Keratinocyte (primary cell): ENCODE data around the gene LYVE1. TPM values are rescaled to one million over a fixed set of nuclear protein-coding genes. Genes with fewer than 3 reads are reported as not detected.
A peak's percentile ranks its signal among the peaks of the same experiment; 100 is the strongest.

ENCODE experiments used
- DNase-seq: peaks from one replicate; pipeline ENCODE4 v3.0.0-alpha.2; 2011; ENCODE audit warnings: low read depth, missing footprints, low spot score
- FAIRE-seq: peaks from 2 replicates; lab custom pipeline; 2011; peaks lifted over from hg19 to GRCh38; lab: Jason Lieb, UNC
- H2AFZ ChIP-seq: 2 replicates; pipeline ENCODE4 v1.6.0; 2012; ENCODE audit warnings: low read length, control low read depth, inconsistent platforms; ENCODE audit not compliant: control insufficient read depth
- H3K27ac ChIP-seq: 2 replicates; pipeline ENCODE4 v1.5.1; 2011; ENCODE audit warnings: low read length; ENCODE audit not compliant: control insufficient read depth, insufficient read depth
- H3K27me3 ChIP-seq: 3 replicates; pipeline ENCODE4 v1.6.0; 2011; ENCODE audit warnings: low read length; ENCODE audit not compliant: control insufficient read depth, insufficient read depth; ENCODE audit errors: extremely low read depth
- H3K36me3 ChIP-seq, 2 experiments: 2 replicates in 1 of 2; 3 replicates in 1 of 2; pipeline ENCODE4 v1.5.1; 2011; ENCODE audit warnings: low read length in 2 of 2, mild to moderate bottlenecking in 1 of 2; ENCODE audit not compliant: control insufficient read depth in 2 of 2, insufficient read depth in 2 of 2; ENCODE audit errors: extremely low read depth in 1 of 2
- H3K4me1 ChIP-seq: 3 replicates; pipeline ENCODE4 v1.5.1; 2011; ENCODE audit warnings: low read length; ENCODE audit not compliant: control insufficient read depth, insufficient read depth; ENCODE audit errors: extremely low read depth
- H3K4me2 ChIP-seq: 3 replicates; pipeline ENCODE4 v1.6.0; 2011; ENCODE audit warnings: low read depth, low read length; ENCODE audit not compliant: control insufficient read depth, insufficient read depth; ENCODE audit errors: extremely low read depth
- H3K4me3 ChIP-seq, 3 experiments: fragments of 200-600 bp in 1 of 3; sonication (generic) in 1 of 3; 2 replicates in 2 of 3; 3 replicates in 1 of 3; pipeline ENCODE4 v1.5.1; 2011 to 2016; ENCODE audit warnings: low read length in 3 of 3, mild to moderate bottlenecking in 3 of 3, control low read depth in 2 of 3, inconsistent platforms in 1 of 3, low read depth in 1 of 3, mixed read lengths in 1 of 3, mixed run types in 1 of 3, moderate library complexity in 1 of 3; ENCODE audit not compliant: control insufficient read depth in 2 of 3, insufficient read depth in 2 of 3; ENCODE audit errors: extremely low read depth in 1 of 3
- H3K79me2 ChIP-seq: 2 replicates; pipeline ENCODE4 v1.6.0; 2012; ENCODE audit warnings: low read length; ENCODE audit not compliant: control insufficient read depth, insufficient read depth
- H3K9ac ChIP-seq: 3 replicates; pipeline ENCODE4 v1.6.0; 2011; ENCODE audit warnings: low read length; ENCODE audit not compliant: control insufficient read depth, insufficient read depth; ENCODE audit errors: extremely low read depth
- H3K9me1 ChIP-seq: 3 replicates; pipeline ENCODE4 v1.6.0; 2011; ENCODE audit warnings: low read length; ENCODE audit not compliant: control insufficient read depth, insufficient read depth; ENCODE audit errors: extremely low read depth
- H3K9me3 ChIP-seq: 2 replicates; pipeline ENCODE4 v1.5.1; 2012; ENCODE audit warnings: low read depth, low read length; ENCODE audit not compliant: control insufficient read depth
- H4K20me1 ChIP-seq: 3 replicates; pipeline ENCODE4 v1.6.0; 2011; ENCODE audit warnings: low read length; ENCODE audit not compliant: control insufficient read depth, insufficient read depth; ENCODE audit errors: extremely low read depth
- EZH2 ChIP-seq: IDR thresholded peaks from one replicate; pipeline ENCODE4 v1.6.1; 2012; ENCODE audit warnings: inconsistent platforms, mild to moderate bottlenecking, low read length, moderate library complexity
- dilution Hi-C: fragments of 300-500 bp; cut with MboI; formaldehyde crosslinking; loops from one replicate; pipeline ENCODE4 v1.7.0; 2020; ENCODE audit warnings: low sequenced_read_pairs; ENCODE audit not compliant: extremely low pct_ligation_motif_present
- polyA plus RNA-seq, 5 experiments: library from polyadenylated mRNA; depleted of rRNA in 3 of 5; stranded (reverse) in 3 of 5; stranded (forward) in 1 of 5; unstranded in 1 of 5; fragments of >200 nt; gene quantifications; 1 replicate in 1 of 5; 2 replicates in 3 of 5; 3 replicates in 1 of 5; pipeline versions ENCODE4 v1.2.1 to v1.2.3, GENCODE V29; 2011 to 2012; ENCODE audit warnings: missing spikeins in 2 of 5, low read depth in 1 of 5, low replicate concordance in 1 of 5
- TF ChIP-seq, protein P1 (sequence below), 3 experiments: IDR thresholded peaks in 1 of 3; conservative IDR thresholded peaks in 1 of 3; optimal IDR thresholded peaks in 1 of 3; 2 replicates in 2 of 3; 3 replicates in 1 of 3; pipeline versions ENCODE3 to v1.5.1; 2011; ENCODE audit warnings: low read length in 3 of 3, mild to moderate bottlenecking in 3 of 3, moderate library complexity in 2 of 3, control low read depth in 1 of 3, inconsistent platforms in 1 of 3; ENCODE audit not compliant: insufficient read depth in 2 of 3; ENCODE audit errors: extremely low read depth in 1 of 3

Gene LYVE1
- polyA plus RNA-seq, 1 donor (not counting 4 experiments of a cell fraction or from before 2014, with no cell fraction given), result not detected

DNA sequence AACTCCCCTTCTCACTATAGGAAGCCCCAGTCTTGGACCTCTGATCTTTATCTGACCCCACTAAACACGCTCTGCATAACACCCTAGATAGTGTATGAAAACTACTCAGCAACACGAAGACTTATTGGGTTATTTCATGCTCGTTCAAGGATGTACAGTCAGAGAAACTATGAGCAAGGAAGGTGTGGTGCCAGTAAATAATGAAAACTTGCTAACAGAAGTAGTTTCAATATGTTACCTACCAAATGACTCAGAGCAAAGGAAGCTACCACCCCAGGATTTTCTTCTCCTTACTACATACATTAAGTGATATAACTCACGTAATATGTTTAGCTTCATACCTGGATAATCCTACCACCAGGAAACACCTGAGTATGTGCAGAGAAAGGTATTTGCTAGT is 25.9 kb upstream of the LYVE1 start:
- H4K20me1 ChIP-seq, result no peaks in the 10 kb centered on the region
- H3K9ac ChIP-seq, result peak overlapping the region; percentile 62
- peaks cover 41% of the 10 kb centered on the region for H3K4me1 ChIP-seq
- no peaks in the 10 kb centered on the region for H3K79me2 ChIP-seq
- TF ChIP-seq, protein P1, sequence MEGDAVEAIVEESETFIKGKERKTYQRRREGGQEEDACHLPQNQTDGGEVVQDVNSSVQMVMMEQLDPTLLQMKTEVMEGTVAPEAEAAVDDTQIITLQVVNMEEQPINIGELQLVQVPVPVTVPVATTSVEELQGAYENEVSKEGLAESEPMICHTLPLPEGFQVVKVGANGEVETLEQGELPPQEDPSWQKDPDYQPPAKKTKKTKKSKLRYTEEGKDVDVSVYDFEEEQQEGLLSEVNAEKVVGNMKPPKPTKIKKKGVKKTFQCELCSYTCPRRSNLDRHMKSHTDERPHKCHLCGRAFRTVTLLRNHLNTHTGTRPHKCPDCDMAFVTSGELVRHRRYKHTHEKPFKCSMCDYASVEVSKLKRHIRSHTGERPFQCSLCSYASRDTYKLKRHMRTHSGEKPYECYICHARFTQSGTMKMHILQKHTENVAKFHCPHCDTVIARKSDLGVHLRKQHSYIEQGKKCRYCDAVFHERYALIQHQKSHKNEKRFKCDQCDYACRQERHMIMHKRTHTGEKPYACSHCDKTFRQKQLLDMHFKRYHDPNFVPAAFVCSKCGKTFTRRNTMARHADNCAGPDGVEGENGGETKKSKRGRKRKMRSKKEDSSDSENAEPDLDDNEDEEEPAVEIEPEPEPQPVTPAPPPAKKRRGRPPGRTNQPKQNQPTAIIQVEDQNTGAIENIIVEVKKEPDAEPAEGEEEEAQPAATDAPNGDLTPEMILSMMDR (optimal IDR thresholded peaks at IDR 0.05 in 1 of 3, IDR thresholded peaks at IDR 0.05 in 1 of 3, conservative IDR thresholded peaks at IDR 0.05 in 1 of 3; ENCODE audit: extremely low read depth in 1 of 3, insufficient read depth in 2 of 3, low read length in 3 of 3), result no peak
- TF ChIP-seq EZH2, result no peak
- FAIRE-seq (peak; percentile 91), DNase-seq (peak; percentile 80)
- no peaks in the 10 kb centered on the region for H3K27me3 ChIP-seq
- dilution Hi-C loops, result no loop called here
- H2AFZ ChIP-seq, result peak overlapping the region; percentile 12
- peak overlapping the region; percentile 100 for H3K27ac ChIP-seq
- no peaks in the 10 kb centered on the region for H3K36me3 ChIP-seq
- peaks cover 2% of the 10 kb centered on the region for H3K9me3 ChIP-seq
- no peak overlapping the region for H3K4me3 ChIP-seq
- H3K9me1 ChIP-seq, result no peaks in the 10 kb centered on the region
- peak overlapping the region; percentile 71 for H3K4me2 ChIP-seq

DNA sequence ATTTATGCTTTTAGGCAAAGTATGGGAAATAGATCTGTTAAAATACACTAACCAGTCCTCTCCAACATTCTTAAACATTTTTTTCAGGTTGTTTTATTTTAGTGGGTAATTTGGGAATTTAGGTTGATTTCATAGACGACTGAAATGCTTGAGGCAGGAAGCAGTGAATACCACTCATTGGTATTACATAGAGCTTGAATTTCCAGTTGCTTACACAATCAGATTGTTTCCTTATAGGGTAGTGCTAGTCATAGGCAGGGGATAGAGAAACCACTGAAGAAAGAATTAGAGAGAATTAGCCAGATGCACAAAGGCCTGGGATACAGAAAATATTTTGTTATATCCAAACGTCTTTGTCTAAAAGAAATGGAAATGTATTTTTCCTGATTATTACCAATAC is 23.9 kb upstream of the LYVE1 start:
- Histone ChIP-seq H3K4me1 (peaks cover 51% of the 10 kb centered on the region), H3K27ac (peak overlapping the region; percentile 100)
- FAIRE-seq, result peak; percentile 84

GRCh38 chr11:10591741-10592140 is 23.3 kb upstream of the LYVE1 start:
- H3K4me3 ChIP-seq, result no peak overlapping the region
- no peaks in the 10 kb centered on the region for H3K9me1 ChIP-seq
- dilution Hi-C loops, result no loop called here
- H3K36me3 ChIP-seq, result no peaks in the 10 kb centered on the region
- TF ChIP-seq, protein P1 (optimal IDR thresholded peaks at IDR 0.05 in 1 of 3, IDR thresholded peaks at IDR 0.05 in 1 of 3, conservative IDR thresholded peaks at IDR 0.05 in 1 of 3; ENCODE audit: extremely low read depth in 1 of 3, insufficient read depth in 2 of 3, low read length in 3 of 3), result no peak
- no peak for TF ChIP-seq EZH2
- H3K4me1 ChIP-seq, result peaks cover 57% of the 10 kb centered on the region
- peak overlapping the region; percentile 100 for H3K27ac ChIP-seq
- peak overlapping the region; percentile 28 for H3K9ac ChIP-seq
- H3K79me2 ChIP-seq, result no peaks in the 10 kb centered on the region
- H3K27me3 ChIP-seq, result no peaks in the 10 kb centered on the region
- no peak overlapping the region for H2AFZ ChIP-seq
- DNase-seq (no peak), FAIRE-seq (no peak)
- H3K4me2 ChIP-seq, result peak overlapping the region; percentile 19
- no peaks in the 10 kb centered on the region for H4K20me1 ChIP-seq
- H3K9me3 ChIP-seq, result peaks cover 2% of the 10 kb centered on the region

More for the DNA sequence above, 23.9 kb upstream of the LYVE1 start:
- dilution Hi-C loops, result no loop called here
- no peak for DNase-seq
- H4K20me1 ChIP-seq, result no peaks in the 10 kb centered on the region
- H3K79me2 ChIP-seq, result no peaks in the 10 kb centered on the region
- H3K9me1 ChIP-seq, result no peaks in the 10 kb centered on the region
- no peaks in the 10 kb centered on the region for H3K36me3 ChIP-seq
- H3K9ac ChIP-seq, result peak overlapping the region; percentile 28
- H3K9me3 ChIP-seq, result peaks cover 2% of the 10 kb centered on the region
- H3K27me3 ChIP-seq, result no peaks in the 10 kb centered on the region
- no peak for TF ChIP-seq EZH2
- no peak overlapping the region for H2AFZ ChIP-seq
- no peak overlapping the region for H3K4me3 ChIP-seq
- H3K4me2 ChIP-seq, result peak overlapping the region; percentile 19
